ENCODE measurements around the gene IRF7.

DNA sequence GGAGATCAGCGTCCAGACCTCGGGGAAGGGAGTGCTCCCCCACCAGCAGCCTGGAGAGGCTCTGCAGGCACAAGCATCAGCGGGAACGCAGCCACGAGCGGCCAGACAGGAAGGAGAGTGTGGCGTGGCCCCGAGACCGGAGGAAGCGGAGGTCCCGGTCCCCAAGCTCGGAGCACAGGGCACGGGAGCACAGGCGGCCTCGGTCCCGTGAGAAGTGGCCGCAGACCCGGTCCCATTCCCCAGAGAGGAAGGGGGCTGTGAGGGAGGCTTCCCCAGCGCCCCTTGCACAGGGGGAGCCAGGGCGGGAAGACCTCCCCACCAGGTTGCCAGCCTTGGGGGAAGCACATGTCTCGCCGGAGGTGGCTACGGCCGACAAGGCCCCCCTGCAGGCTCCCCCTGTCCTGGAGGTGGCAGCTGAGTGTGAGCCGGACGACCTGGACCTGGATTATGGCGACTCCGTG is 6.9 kb downstream of the IRF7 start:
- no peak for TF ChIP-seq POLR2AphosphoS5 (IDR thresholded peaks at IDR 0.05; ENCODE audit: low read depth, low read length)
- TF ChIP-seq ZFX (IDR thresholded peaks at IDR 0.05), result no peak
- TF ChIP-seq EZH2phosphoT487 (IDR thresholded peaks at IDR 0.05; ENCODE audit: borderline replicate concordance), result no peak
- TF ChIP-seq, protein P1, sequence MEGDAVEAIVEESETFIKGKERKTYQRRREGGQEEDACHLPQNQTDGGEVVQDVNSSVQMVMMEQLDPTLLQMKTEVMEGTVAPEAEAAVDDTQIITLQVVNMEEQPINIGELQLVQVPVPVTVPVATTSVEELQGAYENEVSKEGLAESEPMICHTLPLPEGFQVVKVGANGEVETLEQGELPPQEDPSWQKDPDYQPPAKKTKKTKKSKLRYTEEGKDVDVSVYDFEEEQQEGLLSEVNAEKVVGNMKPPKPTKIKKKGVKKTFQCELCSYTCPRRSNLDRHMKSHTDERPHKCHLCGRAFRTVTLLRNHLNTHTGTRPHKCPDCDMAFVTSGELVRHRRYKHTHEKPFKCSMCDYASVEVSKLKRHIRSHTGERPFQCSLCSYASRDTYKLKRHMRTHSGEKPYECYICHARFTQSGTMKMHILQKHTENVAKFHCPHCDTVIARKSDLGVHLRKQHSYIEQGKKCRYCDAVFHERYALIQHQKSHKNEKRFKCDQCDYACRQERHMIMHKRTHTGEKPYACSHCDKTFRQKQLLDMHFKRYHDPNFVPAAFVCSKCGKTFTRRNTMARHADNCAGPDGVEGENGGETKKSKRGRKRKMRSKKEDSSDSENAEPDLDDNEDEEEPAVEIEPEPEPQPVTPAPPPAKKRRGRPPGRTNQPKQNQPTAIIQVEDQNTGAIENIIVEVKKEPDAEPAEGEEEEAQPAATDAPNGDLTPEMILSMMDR (IDR thresholded peaks at IDR 0.05 in 2 of 3, conservative IDR thresholded peaks at IDR 0.05 in 1 of 3; ENCODE audit: borderline replicate concordance in 1 of 3, insufficient read depth in 1 of 3, low read depth in 2 of 3, low read length in 2 of 3), result no peak
- TF ChIP-seq SRF (IDR thresholded peaks at IDR 0.05; ENCODE audit: low read depth), result no peak
- TF ChIP-seq YY1 (IDR thresholded peaks at IDR 0.05; ENCODE audit: extremely low read depth, insufficient replicate concordance, low read depth, low read length), result no peak
- TF ChIP-seq POLR2A (IDR thresholded peaks at IDR 0.05; ENCODE audit: borderline replicate concordance, extremely low read depth, insufficient read depth, insufficient read length), result no peak
- TF ChIP-seq EGR1 (IDR thresholded peaks at IDR 0.05; ENCODE audit: low read depth), result no peak
- no peak for TF ChIP-seq ZNF274 (IDR thresholded peaks at IDR 0.05; ENCODE audit: low read depth, low read length)
- no peak for TF ChIP-seq EZH2 (IDR thresholded peaks at IDR 0.05)
- no peak for TF ChIP-seq SP1 (IDR thresholded peaks at IDR 0.05; ENCODE audit: low read depth)
